Stimulated activated naive CD4-positive, alpha-beta T cell treated with Interleukin-2 at 50 U/mL for 16 hours (primary cell): ENCODE measurements around the gene CDC42BPB.

Experiments
- DNase-seq: peaks from one replicate; lab custom pipeline; 2025; lab: John Stamatoyannopoulos, UW

CDC42BPB gene

GRCh38 chr14:103073367-103073875 lies 16.1 kb upstream of the CDC42BPB start:
- no peak for DNase-seq

GRCh38 chr14:103072595-103073366 lies 15.4 kb upstream of the CDC42BPB start:
- no peak for DNase-seq

GRCh38 chr14:103071544-103072251 lies 14.3 kb upstream of the CDC42BPB start:
- DNase-seq, result no peak

- no peak for DNase-seq
These were observed 13.7 kb upstream of the CDC42BPB start for GRCh38 chr14:103070971-103071542.

- no peak for DNase-seq
These were observed 13.0 kb upstream of the CDC42BPB start for GRCh38 chr14:103070263-103070885.

- DNase-seq, result no peak
These were observed 11.2 kb upstream of the CDC42BPB start for GRCh38 chr14:103068351-103069073.

GRCh38 chr14:103067231-103067954 lies 10.0 kb upstream of the CDC42BPB start:
- no peak for DNase-seq

- no peak for DNase-seq
These were observed 9.1 kb upstream of the CDC42BPB start for GRCh38 chr14:103066399-103066798.

- no peak for DNase-seq
These were observed 8.5 kb upstream of the CDC42BPB start for GRCh38 chr14:103065861-103066260.

GRCh38 chr14:103064978-103065377 lies 7.6 kb upstream of the CDC42BPB start:
- DNase-seq, result no peak

- DNase-seq, result no peak
These were observed 7.1 kb upstream of the CDC42BPB start for GRCh38 chr14:103064436-103064835.

GRCh38 chr14:103061482-103061976 lies 4.2 kb upstream of the CDC42BPB start:
- DNase-seq, result no peak

GRCh38 chr14:103059556-103059955 lies 2.2 kb upstream of the CDC42BPB start:
- no peak for DNase-seq

- no peak for DNase-seq
These were observed 1.1 kb upstream of the CDC42BPB start for GRCh38 chr14:103058164-103059055.

GRCh38 chr14:103057028-103057371 lies 349 bp downstream of the CDC42BPB start:
- no peak for DNase-seq

GRCh38 chr14:103056322-103057027 lies 874 bp downstream of the CDC42BPB start:
- DNase-seq, result no peak

- no peak for DNase-seq
These were observed 1.7 kb downstream of the CDC42BPB start for GRCh38 chr14:103055695-103056094.

GRCh38 chr14:103052407-103052806 lies 4.9 kb downstream of the CDC42BPB start:
- no peak for DNase-seq

GRCh38 chr14:103050935-103051334 lies 6.4 kb downstream of the CDC42BPB start:
- no peak for DNase-seq
